Activated CD4-positive, alpha-beta T cell treated with anti-CD3 and anti-CD28 coated beads, Interleukin-2, Interleukin-6, amounts not matched to agents 100 ng/mL and 50 ng/mL, durations not matched to agents 16 hours and 8 hours (primary cell): ENCODE data around the gene FOXJ3.

Source experiments
- DNase-seq: peaks from one replicate; pipeline ENCODE4 v3.0.0-alpha.2; 2020

Gene FOXJ3

GRCh38 chr1:42139444-42139843, 195.6 kb downstream of the FOXJ3 start:
- no peak for DNase-seq

GRCh38 chr1:42138586-42138985, 196.4 kb downstream of the FOXJ3 start:
- DNase-seq = no peak

GRCh38 chr1:42137766-42138165, 197.3 kb downstream of the FOXJ3 start:
- no peak for DNase-seq

- no peak for DNase-seq
Observed at GRCh38 chr1:42136466-42136865, 198.6 kb downstream of the FOXJ3 start.

- no peak for DNase-seq
Observed at GRCh38 chr1:42135426-42135825, 199.6 kb downstream of the FOXJ3 start.

- no peak for DNase-seq
Observed at GRCh38 chr1:42133809-42134526, 201.1 kb downstream of the FOXJ3 start.

GRCh38 chr1:42133390-42133789, 201.6 kb downstream of the FOXJ3 start:
- DNase-seq = no peak

- DNase-seq = no peak
Observed at GRCh38 chr1:42130061-42130660, 204.9 kb downstream of the FOXJ3 start.

GRCh38 chr1:42128964-42129363, 206.1 kb downstream of the FOXJ3 start:
- no peak for DNase-seq

GRCh38 chr1:42128499-42128898, 206.5 kb downstream of the FOXJ3 start:
- no peak for DNase-seq

- DNase-seq = no peak
Observed at GRCh38 chr1:42127767-42128166, 207.3 kb downstream of the FOXJ3 start.
